KMS-11 (cell line): ENCODE results near the gene ARID1B.

Experiments used
- H2AFZ ChIP-seq: fragments of 200-600 bp; sonication (generic); 2 replicates; pipeline ENCODE4 v1.6.1; 2016; ENCODE audit warnings: antibody characterized with exemption, mixed run types, low read depth
- H3K27ac ChIP-seq: fragments of 200-600 bp; sonication (generic); 2 replicates; pipeline ENCODE4 v1.6.1; 2016; ENCODE audit warnings: mild to moderate bottlenecking, mixed run types
- H3K27me3 ChIP-seq: fragments of 200-600 bp; sonication (generic); 2 replicates; pipeline ENCODE4 v1.6.1; 2017; ENCODE audit warnings: mild to moderate bottlenecking, low read depth, mixed run types, moderate library complexity; ENCODE audit not compliant: insufficient read depth
- H3K36me3 ChIP-seq: fragments of 200-600 bp; sonication (generic); 2 replicates; pipeline ENCODE4 v1.6.1; 2017; ENCODE audit warnings: mild to moderate bottlenecking, mixed run types; ENCODE audit not compliant: insufficient read depth
- H3K4me1 ChIP-seq: fragments of 200-600 bp; sonication (generic); 2 replicates; pipeline ENCODE4 v1.6.1; 2016; ENCODE audit warnings: mild to moderate bottlenecking, low read depth, mixed run types; ENCODE audit not compliant: poor library complexity, severe bottlenecking
- H3K4me2 ChIP-seq: fragments of 200-600 bp; sonication (generic); 2 replicates; pipeline ENCODE4 v1.7.0; 2016; ENCODE audit warnings: mild to moderate bottlenecking, mixed run types
- H3K4me3 ChIP-seq: fragments of 200-600 bp; sonication (generic); IDR thresholded peaks from 2 replicates; pipeline ENCODE4 v1.6.1; 2017; ENCODE audit warnings: low read depth, low read length, mixed read lengths; ENCODE audit not compliant: insufficient read depth
- H3K79me2 ChIP-seq: fragments of 200-600 bp; sonication (generic); 2 replicates; pipeline ENCODE4 v1.6.1; 2016; ENCODE audit warnings: low read depth, mixed run types; ENCODE audit not compliant: insufficient read depth
- H3K9ac ChIP-seq: fragments of 200-600 bp; sonication (generic); 2 replicates; pipeline ENCODE4 v1.6.1; 2016; ENCODE audit warnings: mild to moderate bottlenecking, mixed run types
- H4K20me1 ChIP-seq: fragments of 200-600 bp; sonication (generic); 2 replicates; pipeline ENCODE4 v1.6.1; 2016; ENCODE audit warnings: mild to moderate bottlenecking, mixed run types; ENCODE audit not compliant: insufficient read depth
- TF ChIP-seq, protein P1 (sequence below): fragments of 200-600 bp; sonication (generic); conservative IDR thresholded peaks from 2 replicates; pipeline ENCODE4 v1.6.1; 2017; ENCODE audit warnings: low read depth, mild to moderate bottlenecking, antibody characterized with exemption, low read length, moderate library complexity, mixed read lengths

The ARID1B gene

DNA sequence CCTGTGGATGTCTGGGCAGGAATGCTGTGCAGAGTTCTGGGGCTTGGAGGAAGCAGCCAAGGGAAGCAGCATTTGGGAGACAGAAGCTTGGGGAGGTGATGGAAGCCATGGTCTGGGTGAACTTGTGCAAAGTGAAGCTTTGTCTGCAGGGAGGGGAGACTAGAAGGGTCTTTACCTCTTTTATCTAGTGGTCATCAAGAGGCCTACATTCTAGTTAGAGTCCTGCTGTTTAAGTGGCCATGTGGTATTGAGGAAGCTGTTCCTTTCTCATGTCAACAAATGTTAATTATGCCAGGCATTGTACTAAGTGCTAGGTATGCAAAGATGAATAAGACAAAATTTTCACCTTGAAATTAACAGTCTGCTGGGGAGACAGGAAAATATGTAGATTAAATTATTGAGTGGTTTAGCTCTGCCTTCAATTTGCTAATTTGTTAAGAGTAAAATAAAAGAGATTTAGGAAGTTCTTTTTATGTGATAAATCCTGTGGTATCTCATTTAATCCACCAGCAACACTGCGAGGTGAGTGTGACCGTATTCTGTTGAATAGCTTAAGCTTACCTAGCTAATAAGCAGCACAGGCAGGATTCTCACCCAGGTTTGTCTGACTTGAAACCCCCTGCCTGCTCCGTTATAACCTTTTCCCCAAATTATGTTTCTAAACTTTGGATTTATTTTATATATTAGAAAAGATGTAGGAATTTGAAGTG, 43.1 kb downstream of the ARID1B start:
- no peak overlapping the region for H3K4me3 ChIP-seq
- H3K36me3 ChIP-seq, result no peaks in the 10 kb centered on the region
- peaks cover 99% of the 10 kb centered on the region for H3K79me2 ChIP-seq
- no peak overlapping the region for H3K9ac ChIP-seq
- H3K4me2 ChIP-seq, result no peak overlapping the region
- peaks cover 6% of the 10 kb centered on the region for H3K4me1 ChIP-seq
- H2AFZ ChIP-seq, result no peak overlapping the region
- H4K20me1 ChIP-seq, result peaks cover 26% of the 10 kb centered on the region
- TF ChIP-seq, protein P1, sequence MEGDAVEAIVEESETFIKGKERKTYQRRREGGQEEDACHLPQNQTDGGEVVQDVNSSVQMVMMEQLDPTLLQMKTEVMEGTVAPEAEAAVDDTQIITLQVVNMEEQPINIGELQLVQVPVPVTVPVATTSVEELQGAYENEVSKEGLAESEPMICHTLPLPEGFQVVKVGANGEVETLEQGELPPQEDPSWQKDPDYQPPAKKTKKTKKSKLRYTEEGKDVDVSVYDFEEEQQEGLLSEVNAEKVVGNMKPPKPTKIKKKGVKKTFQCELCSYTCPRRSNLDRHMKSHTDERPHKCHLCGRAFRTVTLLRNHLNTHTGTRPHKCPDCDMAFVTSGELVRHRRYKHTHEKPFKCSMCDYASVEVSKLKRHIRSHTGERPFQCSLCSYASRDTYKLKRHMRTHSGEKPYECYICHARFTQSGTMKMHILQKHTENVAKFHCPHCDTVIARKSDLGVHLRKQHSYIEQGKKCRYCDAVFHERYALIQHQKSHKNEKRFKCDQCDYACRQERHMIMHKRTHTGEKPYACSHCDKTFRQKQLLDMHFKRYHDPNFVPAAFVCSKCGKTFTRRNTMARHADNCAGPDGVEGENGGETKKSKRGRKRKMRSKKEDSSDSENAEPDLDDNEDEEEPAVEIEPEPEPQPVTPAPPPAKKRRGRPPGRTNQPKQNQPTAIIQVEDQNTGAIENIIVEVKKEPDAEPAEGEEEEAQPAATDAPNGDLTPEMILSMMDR, result no peak
- no peak overlapping the region for H3K27ac ChIP-seq
- H3K27me3 ChIP-seq, result no peaks in the 10 kb centered on the region

DNA sequence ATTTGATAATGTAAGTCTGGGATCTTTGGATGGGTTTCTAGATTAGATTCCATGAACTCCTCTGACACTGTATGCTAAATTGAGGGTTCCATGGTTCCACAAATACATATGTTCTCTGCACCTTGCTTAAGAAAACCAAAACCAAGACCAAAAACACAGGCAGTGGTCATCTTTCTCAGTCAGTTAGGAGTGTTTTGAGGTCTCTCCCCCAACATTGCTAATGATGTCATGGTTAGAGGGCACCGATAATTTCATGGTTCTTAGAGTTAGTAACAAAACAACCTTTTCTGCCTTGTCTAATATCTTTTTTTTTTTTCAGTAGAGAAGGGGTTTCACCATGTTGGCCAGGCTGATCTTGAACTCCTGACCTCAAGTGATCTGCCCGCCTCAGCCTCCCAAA, 44.5 kb downstream of the ARID1B start:
- no peak overlapping the region for H3K9ac ChIP-seq
- TF ChIP-seq, protein P1, result no peak
- no peak overlapping the region for H3K27ac ChIP-seq
- H3K79me2 ChIP-seq, result peaks cover 98% of the 10 kb centered on the region
- no peaks in the 10 kb centered on the region for H3K36me3 ChIP-seq
- peaks cover 6% of the 10 kb centered on the region for H3K4me1 ChIP-seq
- no peak overlapping the region for H3K4me2 ChIP-seq
- no peak overlapping the region for H2AFZ ChIP-seq
- H3K27me3 ChIP-seq, result no peaks in the 10 kb centered on the region
- H4K20me1 ChIP-seq, result peaks cover 32% of the 10 kb centered on the region; the same call in 1 of the 2 replicates
- no peak overlapping the region for H3K4me3 ChIP-seq

DNA sequence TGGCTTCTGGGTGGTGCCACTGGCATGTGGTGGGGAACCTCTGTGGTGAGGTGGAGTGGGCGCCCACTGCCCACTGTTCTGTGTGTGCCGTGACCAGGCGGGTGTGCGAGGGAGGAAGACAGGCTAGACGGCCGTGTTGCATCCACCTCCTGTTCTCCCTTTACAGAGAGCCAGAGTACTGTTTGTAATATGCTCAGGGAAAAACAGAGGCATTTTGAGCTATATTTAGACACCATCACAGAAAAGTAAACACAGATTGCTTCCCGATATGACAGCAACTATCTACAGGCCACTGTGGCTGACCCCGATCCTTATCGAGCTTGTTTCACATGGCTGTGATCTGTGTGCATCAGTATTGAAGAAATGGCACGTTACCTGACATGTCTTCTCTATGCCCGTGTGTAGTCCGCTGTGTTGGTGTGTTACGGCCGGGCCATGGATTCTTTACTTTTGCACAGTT, 45.6 kb downstream of the ARID1B start:
- Histone ChIP-seq H3K27ac (no peak overlapping the region), H3K27me3 (no peaks in the 10 kb centered on the region), H3K9ac (no peak overlapping the region), H3K36me3 (no peaks in the 10 kb centered on the region), H4K20me1 (peaks cover 30% of the 10 kb centered on the region; the same call in 1 of the 2 replicates), H3K4me1 (peaks cover 3% of the 10 kb centered on the region), H3K4me2 (no peak overlapping the region), H3K79me2 (peaks cover 98% of the 10 kb centered on the region), H2AFZ (no peak overlapping the region), H3K4me3 (no peak overlapping the region)
- TF ChIP-seq, protein P1, result no peak

DNA sequence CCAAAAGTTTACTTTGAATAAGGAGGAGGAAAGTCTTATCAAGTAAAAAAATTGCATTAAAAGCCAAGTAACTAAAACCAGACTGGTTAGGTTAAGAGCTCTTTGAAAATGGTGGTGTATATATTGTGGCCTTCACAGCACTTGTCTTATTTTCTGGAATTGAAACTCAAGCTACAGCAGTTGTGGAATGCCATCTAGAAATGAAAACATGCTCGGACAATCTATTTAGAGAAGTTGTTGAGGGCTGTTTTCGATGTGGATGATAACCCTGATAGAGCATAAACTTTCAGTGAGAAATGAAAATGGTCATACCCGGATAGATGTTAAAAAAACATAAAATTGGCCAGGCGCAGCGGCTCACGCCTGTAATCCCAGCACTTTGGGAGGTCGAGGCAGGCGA, 47.0 kb downstream of the ARID1B start:
- no peak overlapping the region for H3K4me2 ChIP-seq
- no peak overlapping the region for H3K27ac ChIP-seq
- H3K4me3 ChIP-seq, result no peak overlapping the region
- TF ChIP-seq, protein P1, result no peak
- no peak overlapping the region for H2AFZ ChIP-seq
- H3K27me3 ChIP-seq, result no peaks in the 10 kb centered on the region
- peaks cover 26% of the 10 kb centered on the region; the same call in 1 of the 2 replicates for H4K20me1 ChIP-seq
- peaks cover 96% of the 10 kb centered on the region for H3K79me2 ChIP-seq
- H3K4me1 ChIP-seq, result peaks cover 2% of the 10 kb centered on the region
- H3K36me3 ChIP-seq, result no peaks in the 10 kb centered on the region
- H3K9ac ChIP-seq, result no peak overlapping the region
